ENCODE data around the gene VPS8.

The VPS8 gene

DNA sequence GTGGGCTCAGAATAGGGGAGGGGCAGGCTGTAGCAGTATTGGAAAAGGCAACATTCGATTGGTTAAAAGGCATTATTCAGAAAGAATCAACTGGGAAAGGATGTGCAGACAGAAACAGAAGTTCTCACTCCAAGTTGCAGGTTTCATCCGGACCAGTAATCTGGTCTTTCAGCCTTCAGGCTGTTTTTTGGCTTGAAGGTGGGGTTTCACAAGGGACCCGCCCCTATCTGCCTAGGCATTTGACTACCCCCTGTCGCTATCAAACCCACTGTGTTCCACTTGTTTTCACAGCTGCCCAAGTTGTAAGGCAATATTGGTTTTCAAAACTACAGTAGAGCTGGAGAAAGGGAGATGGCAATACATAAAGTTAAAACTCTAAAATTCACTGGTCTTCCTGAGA is 96.9 kb downstream of the VPS8 start:
- H3K4me3 ChIP-seq (replicated peaks; ENCODE audit: insufficient read depth, low read length) = no peak overlapping the region
- no peak for DNase-seq (ENCODE audit: low read depth in 1 of 2, low spot score in 1 of 2)
- no peak overlapping the region for H3K27ac ChIP-seq (replicated peaks)

DNA sequence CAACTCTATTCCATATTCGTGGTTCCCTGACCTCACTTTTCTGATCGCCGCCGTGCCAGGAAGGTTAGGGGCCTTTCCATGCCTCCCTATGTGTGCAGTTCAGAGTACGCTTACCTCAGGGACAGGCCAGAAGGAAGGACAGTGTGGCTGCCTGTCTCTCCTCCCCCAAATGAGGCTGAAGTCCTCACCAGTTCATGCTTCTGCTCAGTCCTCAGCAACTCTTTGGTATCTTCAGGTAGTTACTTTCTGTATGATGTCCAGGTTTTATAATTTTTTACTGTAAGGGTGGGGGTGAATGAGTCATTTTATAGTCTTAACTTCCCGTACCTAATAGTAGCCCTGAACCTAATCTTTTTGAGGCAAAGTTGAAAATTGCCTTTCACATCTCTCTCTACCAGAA is 98.7 kb downstream of the VPS8 start:
- Histone ChIP-seq H3K27me3 (ENCODE audit: insufficient read depth, poor library complexity, severe bottlenecking) (no peaks in the 10 kb centered on the region), H3K27ac (replicated peaks) (no peak overlapping the region), H3K4me3 (replicated peaks; ENCODE audit: insufficient read depth, low read length) (no peak overlapping the region)
- no peak for DNase-seq (ENCODE audit: low read depth in 1 of 2, low spot score in 1 of 2)
- TF ChIP-seq, protein P1, sequence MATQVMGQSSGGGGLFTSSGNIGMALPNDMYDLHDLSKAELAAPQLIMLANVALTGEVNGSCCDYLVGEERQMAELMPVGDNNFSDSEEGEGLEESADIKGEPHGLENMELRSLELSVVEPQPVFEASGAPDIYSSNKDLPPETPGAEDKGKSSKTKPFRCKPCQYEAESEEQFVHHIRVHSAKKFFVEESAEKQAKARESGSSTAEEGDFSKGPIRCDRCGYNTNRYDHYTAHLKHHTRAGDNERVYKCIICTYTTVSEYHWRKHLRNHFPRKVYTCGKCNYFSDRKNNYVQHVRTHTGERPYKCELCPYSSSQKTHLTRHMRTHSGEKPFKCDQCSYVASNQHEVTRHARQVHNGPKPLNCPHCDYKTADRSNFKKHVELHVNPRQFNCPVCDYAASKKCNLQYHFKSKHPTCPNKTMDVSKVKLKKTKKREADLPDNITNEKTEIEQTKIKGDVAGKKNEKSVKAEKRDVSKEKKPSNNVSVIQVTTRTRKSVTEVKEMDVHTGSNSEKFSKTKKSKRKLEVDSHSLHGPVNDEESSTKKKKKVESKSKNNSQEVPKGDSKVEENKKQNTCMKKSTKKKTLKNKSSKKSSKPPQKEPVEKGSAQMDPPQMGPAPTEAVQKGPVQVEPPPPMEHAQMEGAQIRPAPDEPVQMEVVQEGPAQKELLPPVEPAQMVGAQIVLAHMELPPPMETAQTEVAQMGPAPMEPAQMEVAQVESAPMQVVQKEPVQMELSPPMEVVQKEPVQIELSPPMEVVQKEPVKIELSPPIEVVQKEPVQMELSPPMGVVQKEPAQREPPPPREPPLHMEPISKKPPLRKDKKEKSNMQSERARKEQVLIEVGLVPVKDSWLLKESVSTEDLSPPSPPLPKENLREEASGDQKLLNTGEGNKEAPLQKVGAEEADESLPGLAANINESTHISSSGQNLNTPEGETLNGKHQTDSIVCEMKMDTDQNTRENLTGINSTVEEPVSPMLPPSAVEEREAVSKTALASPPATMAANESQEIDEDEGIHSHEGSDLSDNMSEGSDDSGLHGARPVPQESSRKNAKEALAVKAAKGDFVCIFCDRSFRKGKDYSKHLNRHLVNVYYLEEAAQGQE (IDR thresholded peaks at IDR 0.05; ENCODE audit: insufficient replicate concordance, low read depth) = no peak
- TF ChIP-seq POLR2AphosphoS5 (IDR thresholded peaks at IDR 0.05; ENCODE audit: low read depth) (no peak), SPI1 (IDR thresholded peaks at IDR 0.05; ENCODE audit: borderline replicate concordance, low read depth) (no peak), GABPA (IDR thresholded peaks at IDR 0.05; ENCODE audit: low read depth) (no peak)
- TF ChIP-seq, protein P2, sequence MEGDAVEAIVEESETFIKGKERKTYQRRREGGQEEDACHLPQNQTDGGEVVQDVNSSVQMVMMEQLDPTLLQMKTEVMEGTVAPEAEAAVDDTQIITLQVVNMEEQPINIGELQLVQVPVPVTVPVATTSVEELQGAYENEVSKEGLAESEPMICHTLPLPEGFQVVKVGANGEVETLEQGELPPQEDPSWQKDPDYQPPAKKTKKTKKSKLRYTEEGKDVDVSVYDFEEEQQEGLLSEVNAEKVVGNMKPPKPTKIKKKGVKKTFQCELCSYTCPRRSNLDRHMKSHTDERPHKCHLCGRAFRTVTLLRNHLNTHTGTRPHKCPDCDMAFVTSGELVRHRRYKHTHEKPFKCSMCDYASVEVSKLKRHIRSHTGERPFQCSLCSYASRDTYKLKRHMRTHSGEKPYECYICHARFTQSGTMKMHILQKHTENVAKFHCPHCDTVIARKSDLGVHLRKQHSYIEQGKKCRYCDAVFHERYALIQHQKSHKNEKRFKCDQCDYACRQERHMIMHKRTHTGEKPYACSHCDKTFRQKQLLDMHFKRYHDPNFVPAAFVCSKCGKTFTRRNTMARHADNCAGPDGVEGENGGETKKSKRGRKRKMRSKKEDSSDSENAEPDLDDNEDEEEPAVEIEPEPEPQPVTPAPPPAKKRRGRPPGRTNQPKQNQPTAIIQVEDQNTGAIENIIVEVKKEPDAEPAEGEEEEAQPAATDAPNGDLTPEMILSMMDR (IDR thresholded peaks at IDR 0.05; ENCODE audit: insufficient read depth, low read length) = no peak

More for the DNA sequence above, 96.9 kb downstream of the VPS8 start:
- TF ChIP-seq SPI1 (IDR thresholded peaks at IDR 0.05; ENCODE audit: borderline replicate concordance, low read depth) = no peak
- TF ChIP-seq, protein P1 (IDR thresholded peaks at IDR 0.05; ENCODE audit: insufficient replicate concordance, low read depth) = no peak
- no peak for TF ChIP-seq POLR2AphosphoS5 (IDR thresholded peaks at IDR 0.05; ENCODE audit: low read depth)
- H3K27me3 ChIP-seq (ENCODE audit: insufficient read depth, poor library complexity, severe bottlenecking) = no peaks in the 10 kb centered on the region

DNA sequence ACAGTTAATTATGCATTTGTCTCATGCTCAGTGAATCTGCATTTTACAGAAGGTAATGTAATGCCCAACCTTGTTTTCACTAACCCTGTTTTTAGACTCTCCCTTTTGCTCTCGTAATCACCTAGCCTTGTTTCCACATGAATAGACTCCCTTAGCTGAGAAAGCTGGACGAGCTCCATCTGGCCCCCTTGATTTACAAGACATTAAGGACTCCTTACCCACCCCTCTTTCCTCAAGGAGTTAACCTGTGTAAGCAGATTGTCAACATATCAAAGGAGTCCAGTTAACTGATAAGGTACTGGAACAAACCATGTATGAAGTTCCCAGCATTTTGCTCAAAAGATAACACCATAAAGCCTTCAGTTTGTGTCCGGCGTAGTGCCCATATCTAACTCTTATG is 99.6 kb downstream of the VPS8 start:
- TF ChIP-seq GABPA (IDR thresholded peaks at IDR 0.05; ENCODE audit: low read depth) = no peak
- TF ChIP-seq, protein P1 (IDR thresholded peaks at IDR 0.05; ENCODE audit: insufficient replicate concordance, low read depth) = no peak
- H3K27ac ChIP-seq (replicated peaks) = no peak overlapping the region

DNA sequence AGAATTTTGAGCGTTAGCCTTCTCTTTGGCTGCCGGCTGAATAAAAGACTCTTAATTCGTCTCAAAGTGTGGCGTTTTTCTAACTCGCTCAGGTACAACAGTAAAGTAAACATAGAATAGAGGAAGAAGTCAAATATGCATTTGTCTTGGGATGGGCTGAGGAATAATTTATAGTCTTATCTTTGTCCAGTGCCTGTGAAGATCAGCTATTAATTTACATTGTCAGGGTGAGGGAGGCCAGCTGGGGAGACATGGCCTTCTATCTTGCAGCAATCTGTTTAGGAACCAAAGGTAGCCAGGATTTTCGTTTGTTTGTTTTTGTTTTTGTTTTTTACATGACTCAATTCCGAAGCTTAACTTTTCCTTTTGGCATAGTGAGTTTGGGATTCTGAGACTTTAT is 100.2 kb downstream of the VPS8 start:
- Histone ChIP-seq H3K4me3 (replicated peaks; ENCODE audit: insufficient read depth, low read length) (no peak overlapping the region), H3K27ac (replicated peaks) (no peak overlapping the region), H3K27me3 (ENCODE audit: insufficient read depth, poor library complexity, severe bottlenecking) (no peaks in the 10 kb centered on the region)
- no peak for TF ChIP-seq POLR2AphosphoS5 (IDR thresholded peaks at IDR 0.05; ENCODE audit: low read depth)
- TF ChIP-seq, protein P2 (IDR thresholded peaks at IDR 0.05; ENCODE audit: insufficient read depth, low read length) = no peak
- no peak for TF ChIP-seq GABPA (IDR thresholded peaks at IDR 0.05; ENCODE audit: low read depth)
- TF ChIP-seq, protein P1 (IDR thresholded peaks at IDR 0.05; ENCODE audit: insufficient replicate concordance, low read depth) = no peak
- no peak for TF ChIP-seq SPI1 (IDR thresholded peaks at IDR 0.05; ENCODE audit: borderline replicate concordance, low read depth)
- DNase-seq (ENCODE audit: low read depth in 1 of 2, low spot score in 1 of 2) = no peak

More for the DNA sequence above, 99.6 kb downstream of the VPS8 start:
- no peak for DNase-seq (ENCODE audit: low read depth in 1 of 2, low spot score in 1 of 2)
- H3K4me3 ChIP-seq (replicated peaks; ENCODE audit: insufficient read depth, low read length) = no peak overlapping the region
- no peaks in the 10 kb centered on the region for H3K27me3 ChIP-seq (ENCODE audit: insufficient read depth, poor library complexity, severe bottlenecking)
